ENCODE results near the gene UBP1.
"Not testable (repeated sequence)": the region's sequence is repeated elsewhere in the genome, so short reads cannot be mapped to it uniquely, and the experiment has no call there.

UBP1 gene

DNA sequence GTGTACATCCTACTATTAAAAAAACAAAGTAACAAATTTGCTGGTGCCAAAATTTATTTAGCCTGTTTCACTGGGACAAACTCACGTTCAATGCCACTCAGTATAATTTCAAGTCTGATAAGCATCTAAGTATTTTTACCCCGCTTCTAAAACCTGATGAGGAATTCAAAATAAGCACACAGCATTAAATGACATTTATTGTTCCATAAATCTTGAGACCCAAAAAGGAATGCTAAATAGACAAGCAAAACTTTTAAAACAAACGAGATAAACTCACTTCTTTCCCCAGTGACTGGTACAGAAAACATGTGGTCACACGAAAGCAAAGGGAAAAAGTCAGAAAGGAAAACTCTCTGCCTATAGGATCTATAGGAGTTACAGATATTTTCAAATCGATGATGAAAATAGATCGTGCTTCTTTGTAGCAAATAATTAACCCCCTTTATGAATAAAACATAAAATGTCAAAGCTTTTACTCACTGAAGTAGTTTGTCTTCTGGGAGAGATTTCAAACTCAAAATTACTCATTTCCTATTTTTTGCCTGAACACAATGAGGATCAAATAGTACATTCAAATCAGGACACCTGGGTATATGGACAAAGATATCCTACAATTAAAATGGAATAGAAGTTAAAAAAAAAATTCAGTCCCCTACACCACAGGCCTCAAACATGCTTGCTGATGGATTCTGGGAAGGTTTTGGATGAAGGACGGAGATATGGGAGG lies 51.7 kb downstream of the UBP1 start:
- no peak for DNase-seq

DNA sequence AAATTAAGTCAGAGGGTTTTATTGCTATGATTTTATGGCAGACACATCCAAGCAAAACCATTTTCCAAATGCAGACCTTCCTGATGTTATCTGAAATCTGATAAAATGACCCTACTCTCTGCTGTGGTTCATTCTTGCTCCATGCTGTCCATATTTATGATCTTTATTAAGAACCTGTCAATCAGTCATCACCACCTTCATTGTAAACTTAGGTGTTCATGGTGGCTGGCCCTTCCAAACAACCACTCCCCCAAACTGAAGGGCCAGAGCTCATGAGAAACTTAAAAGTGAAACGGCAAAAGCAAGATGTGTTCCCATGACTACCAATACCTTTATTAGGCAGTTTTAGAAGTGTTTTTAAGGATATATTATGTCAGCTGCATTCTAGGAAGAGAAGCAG lies 53.6 kb downstream of the UBP1 start:
- DNase-seq = no peak

DNA sequence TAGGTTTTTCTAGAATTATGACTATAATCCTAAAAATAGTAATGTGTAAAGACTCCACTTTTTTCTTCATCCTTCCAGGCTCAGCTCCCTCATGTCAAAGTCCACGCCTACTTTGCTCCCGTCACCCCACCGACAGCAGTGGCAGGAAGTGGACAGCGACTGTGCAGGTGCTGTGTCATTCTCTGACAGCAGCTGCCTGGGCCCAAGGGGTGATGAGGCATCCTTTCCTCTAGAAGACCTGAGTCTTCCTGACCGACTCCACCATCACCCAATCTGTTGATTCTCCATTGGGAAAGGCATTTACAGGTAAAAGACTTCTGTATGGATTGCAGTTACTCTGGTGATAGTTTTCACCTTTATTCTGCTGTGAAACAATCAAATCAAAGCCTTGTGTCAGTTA lies 54.8 kb downstream of the UBP1 start:
- no peak for DNase-seq

DNA sequence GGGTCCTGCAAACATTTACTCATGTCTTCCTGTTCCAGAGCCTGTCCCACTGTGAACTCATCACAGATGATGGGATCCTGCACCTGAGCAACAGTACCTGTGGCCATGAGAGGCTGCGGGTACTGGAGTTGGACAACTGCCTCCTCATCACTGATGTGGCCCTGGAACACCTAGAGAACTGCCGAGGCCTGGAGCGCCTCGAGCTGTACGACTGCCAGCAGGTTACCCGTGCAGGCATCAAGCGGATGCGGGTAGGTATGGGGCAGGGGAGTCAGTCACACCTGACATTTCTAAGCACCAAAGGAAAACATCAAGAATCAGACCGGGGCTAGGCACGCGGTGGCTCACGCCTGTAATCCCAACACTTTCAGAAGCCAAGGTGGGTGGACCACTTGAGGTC lies 56.3 kb downstream of the UBP1 start:
- DNase-seq = no peak

DNA sequence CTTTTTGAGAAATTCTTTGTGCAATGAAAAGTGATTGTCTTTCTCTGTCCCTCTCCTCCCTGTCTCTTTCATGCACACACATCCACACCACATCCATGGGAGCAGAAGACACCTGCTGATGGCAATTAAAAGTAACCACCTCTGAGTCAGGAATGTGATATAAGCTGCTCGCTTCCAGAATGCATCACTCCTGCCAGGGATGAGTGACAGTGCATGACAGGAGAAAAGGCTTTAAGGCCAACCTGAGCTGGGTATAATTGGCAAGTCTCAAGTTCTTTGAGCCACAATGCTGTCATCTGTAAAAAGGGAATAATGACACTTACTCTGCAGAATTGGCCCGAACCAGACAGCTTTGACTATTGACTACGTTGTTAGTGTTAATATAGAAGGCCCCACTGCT lies 59.6 kb downstream of the UBP1 start:
- no peak for DNase-seq

DNA sequence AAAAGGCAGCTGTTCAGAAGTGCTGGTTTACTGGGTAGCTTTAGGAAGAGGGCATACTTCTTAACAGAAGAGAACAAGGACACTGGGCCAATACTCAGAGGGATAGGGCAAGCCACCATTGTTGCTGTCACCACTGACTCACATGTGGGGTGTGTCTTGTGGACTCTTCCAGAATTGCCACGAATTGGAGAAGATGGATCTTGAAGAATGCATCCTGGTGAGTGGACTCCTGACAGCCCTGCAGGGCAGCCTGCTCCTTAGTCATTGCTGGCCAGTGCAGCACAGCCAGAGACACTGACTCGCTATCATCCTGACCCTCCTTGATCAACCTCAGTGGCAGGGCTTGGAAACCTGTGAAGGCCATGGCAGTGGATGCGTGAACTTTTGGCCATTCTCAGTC lies 62.3 kb downstream of the UBP1 start:
- DNase-seq = no peak

DNA sequence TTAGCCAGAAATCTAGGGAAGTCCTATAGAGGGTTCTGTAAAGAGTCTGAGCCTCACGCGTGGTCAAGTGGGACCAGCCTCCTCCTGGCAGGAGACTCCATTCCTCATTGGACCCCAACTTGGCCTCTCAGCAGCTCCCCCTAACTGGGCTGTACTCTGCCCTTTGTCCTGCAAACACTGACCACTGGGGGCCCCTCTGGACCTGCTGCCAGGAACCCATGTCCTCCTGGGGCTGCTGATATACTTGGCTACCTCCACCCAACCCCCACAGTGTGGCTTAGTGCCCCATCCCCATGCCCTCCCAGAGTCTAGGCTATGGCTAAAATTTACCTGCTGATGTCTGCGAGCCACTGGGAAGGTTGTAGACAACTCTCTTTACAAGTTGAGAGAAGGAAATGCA lies 62.7 kb downstream of the UBP1 start:
- no peak for DNase-seq

DNA sequence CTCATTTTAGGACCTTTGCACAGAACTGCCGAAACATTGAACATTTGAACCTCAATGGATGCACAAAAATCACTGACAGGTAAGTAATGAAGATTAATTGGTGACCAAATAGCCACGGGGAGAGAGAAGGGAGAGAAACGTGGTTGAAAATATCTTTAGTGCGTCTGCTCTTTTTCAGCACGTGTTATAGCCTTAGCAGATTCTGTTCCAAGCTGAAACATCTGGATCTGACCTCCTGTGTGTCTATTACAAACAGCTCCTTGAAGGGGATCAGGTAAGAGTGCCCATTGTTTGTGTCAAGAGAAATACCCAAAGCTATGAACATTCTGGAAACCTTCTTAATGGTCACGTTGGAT lies 67.1 kb downstream of the UBP1 start:
- no peak for DNase-seq

DNA sequence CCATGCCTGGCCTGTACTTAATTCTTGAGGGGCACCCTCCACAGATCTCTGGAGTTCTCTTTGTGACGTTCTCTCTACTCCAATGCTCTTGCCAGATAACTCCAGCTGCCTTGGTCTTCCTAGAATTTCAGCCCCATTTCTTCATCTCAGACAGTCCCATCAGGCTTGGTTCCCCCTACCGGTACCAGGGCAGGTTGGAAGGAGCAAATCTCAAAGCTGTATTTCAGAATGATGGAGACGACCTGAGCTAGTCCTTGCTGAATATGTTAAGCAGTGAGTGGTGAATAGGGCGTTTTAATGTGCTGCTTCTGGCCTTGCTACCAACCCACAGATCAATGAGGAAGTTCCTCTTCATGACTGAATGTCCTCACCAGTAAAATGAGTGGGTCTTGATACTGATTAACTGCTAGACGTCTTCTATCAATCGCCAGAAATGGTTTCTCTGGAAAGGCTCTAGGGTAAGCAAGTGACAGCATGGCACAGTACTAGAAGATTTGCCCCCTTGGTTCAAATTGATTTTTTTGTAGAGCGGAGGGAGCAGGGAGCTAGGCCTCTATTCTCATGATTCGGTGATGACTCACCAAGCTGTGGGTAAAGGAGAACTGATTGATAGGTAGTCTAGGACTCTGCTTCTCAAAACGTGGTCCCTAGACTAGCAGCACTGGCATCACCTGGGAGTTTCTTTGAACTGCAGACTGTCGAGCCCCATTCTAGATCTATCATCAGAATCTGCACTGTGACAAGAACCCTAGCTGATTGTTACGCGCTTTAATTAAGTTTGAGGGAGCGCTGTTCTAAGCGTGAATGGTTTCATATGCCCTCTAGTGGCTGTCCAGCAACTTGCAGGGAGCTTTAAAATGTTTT lies 67.8 kb downstream of the UBP1 start:
- peak; percentile 4 for DNase-seq

DNA sequence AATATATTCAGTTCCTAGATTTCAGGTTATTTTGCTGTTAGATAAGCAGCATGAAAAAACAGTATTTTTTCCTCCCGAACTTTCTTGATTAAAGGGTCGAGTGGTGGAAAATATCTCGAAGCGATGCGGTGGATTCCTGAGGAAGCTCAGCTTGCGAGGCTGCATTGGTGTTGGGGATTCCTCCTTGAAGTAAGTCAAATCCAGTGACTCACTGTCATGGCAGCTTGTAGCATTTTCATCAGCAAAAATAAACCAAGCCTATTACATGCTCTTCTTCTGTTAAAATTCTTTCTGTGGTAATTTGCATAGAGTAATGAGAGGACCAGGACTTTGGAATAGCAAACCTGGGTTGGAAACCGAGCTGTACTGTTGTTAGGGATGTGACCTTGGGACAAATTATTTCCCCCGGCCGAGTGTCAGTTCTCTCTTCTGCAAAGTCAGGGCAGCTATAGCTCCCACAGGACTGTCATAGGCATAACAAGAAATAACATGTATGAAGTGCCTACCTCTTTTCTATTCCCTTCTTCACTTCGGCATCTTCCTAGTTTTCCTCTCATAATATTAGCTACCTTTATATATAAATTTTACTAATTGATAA lies 75.6 kb downstream of the UBP1 start:
- no peak for DNase-seq

DNA sequence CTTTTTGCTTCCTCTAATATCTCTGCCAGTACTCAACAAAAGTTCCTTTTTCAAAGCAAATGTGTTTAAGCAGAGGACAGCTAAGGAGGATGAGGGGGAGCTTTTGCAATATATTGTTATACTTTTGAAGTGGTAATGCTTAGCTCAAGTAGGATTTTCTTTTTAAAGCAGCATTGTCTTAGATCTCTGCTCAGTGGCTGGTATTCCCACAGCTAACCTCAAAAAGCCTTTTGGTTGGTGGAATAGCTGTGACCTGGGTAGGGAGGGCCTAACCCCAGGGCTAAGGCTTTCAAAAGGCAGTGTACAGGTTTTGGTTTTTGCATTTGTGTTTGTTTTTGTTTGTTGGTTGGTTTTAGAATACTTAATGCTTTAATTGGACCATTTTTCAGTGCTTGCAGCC lies 76.1 kb downstream of the UBP1 start:
- DNase-seq = no peak

DNA sequence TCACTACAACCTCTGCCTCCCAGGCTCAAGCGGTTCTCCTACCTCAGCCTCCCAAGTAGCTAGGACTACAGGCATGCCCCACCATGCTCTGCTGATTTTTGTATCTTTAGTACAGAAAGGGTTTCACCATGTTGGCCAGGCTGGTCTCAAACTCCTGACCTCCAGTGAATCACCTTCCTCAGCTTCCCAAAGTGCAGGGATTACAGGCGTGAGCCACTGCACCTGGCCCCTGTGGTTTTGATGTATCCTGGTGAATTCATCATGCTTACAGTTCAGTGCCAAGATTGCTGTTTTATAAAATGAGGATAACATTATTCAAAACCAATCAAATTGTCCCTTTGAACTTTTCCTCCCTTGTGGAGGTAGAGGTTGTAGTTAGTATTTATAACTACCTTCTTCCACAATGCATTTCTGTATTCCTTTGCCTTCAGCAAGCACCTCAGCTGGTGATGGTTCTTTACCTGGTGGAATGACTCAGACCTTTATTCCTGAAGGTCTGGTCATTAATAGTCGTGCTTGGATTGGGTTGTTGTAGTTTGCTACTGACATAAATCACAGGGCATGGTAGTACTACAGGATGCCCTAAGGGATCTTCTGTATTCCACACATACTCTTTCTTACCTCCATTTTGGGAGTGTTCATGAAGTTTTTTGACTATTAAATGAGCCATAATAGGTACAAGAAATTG lies 76.9 kb downstream of the UBP1 start:
- no peak for DNase-seq

DNA sequence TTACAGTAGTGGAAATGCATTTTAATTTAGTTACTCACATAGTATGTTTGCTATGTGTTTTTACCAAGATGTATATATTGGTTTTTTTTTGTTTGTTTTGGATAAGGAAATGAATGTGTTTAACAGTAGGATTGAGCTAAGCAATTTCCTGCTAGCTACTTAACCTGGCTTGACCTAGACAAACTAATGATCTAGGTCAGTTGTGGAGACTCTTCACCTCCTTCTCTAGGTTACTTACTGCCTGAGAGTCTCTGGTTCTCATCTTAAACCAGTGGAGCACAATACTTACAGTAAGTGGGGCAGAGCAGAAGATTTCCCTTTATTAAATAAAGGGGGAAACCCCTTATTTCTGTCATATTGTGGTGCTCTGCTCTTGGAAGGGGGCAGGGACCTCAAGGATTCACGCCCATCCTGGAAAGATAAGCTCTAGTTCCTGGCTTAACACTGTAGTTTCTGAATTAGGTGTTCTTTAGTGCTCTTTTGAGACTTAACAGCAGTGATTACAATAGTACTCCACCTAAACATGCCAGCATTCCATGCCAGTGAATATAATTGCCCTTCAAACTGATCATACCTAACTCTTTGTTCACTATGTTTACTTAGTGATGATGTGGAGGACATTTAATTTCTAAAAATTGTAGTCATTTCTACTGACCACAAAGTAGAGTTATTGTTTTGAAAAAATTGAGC lies 79.9 kb downstream of the UBP1 start:
- DNase-seq = no peak

DNA sequence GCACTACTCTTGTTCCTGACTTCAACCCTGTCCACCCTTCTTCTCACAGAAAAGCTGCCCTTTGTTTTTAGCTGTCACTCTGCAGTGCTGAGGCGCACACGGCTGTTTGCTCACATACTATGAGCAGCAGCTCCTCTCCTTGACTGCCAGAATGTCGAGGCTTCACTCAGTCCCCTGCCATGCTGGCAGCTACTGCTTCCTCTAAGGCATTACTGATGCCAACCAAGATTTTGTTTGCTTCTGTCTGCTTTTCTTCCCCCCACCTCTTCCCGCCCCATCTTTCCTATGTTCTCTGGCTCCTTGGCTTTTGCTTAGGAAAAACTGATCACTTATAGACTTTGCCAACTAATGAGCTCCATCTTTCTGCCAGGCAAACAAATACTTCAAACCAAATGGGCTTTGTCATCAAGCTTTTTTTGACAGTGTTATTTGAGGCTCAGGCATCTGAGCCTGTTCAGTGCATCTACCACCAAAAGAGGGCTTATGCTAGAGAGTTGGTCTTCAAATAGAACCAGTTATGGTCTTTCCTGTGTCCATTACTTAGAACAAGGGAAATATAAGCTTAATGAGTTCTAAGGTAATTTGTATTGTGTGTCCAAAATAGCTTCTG lies 81.9 kb downstream of the UBP1 start:
- no peak for DNase-seq

DNA sequence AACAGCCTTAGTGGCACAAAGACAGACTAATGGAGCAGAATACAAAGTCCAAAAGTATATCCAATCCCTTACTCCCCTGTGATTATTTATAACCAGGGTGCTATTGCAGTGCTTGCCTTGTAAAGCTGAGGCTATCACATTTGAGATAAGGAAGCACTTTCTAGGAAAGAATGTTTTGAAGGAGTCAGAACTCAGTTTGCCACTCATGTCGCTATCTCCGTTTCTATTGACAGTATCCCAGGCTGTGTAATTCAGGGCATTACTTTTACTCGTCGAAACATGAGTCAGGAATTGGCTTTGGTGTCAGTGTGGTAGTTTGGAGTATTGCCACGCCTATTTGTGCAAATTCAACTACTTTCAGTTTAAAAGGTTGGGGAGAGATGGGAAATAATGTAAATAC lies 84.6 kb downstream of the UBP1 start:
- no peak for DNase-seq

DNA sequence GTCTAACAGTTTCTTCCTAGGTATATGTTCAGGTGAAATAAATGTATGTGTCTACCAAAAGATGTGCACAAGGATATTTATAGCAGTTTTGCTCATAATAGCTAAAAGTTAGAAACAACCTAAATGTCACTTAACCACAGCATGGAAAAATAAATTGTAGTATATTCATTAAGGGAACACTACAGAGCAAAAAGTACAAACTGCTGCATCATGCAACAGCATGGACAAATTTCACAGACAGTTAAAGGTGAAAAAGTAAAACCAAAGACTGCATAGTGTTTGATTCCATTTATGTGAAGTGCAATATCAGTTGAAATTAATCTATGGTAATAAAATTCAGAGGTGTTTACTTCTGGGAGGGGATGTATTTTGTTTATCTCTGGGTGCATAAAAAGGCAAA lies 100.4 kb downstream of the UBP1 start:
- DNase-seq = no peak

DNA sequence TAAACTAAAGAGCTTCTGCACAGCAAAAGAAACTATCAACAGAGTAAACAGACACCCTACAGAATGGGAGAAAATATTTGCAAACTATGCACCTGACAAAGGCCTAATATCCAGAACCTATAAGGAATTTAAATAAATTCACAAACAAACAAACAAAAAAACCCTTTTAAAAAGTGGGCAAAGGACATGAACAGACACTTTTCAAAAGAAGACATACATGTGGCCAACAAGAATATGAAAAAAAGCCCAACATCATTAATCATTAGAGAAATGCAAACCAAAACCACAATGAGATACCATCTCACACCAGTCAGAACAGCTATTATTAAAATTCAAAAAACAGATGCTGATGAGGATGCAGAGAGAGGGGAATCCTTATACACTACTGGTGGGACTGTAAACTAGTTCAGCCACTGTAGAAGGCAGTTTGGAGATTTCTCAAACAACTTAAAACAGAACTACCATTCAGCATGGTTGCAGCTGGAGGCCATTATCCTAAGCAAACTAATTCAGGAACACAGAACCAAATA lies 101.2 kb downstream of the UBP1 start:
- not testable (repeated sequence) for DNase-seq
